Liver (tissue), 9 donors: ENCODE measurements around the gene KAZN. TPM values are rescaled to one million over a fixed set of nuclear protein-coding genes. Genes with fewer than 3 reads are reported as not detected.

Experiments used
- DNase-seq: peaks from one replicate; pipeline ENCODE4 v3.0.0-alpha.2; 2017; ENCODE audit warnings: low spot score
- H3K27ac ChIP-seq, 2 donors: one replicate each; pipeline ENCODE4 v1.7.0; 2013; ENCODE audit warnings: inconsistent platforms in 2 of 2, low read length in 2 of 2, control low read depth in 1 of 2, low read depth in 1 of 2, mild to moderate bottlenecking in 1 of 2
- H3K27me3 ChIP-seq, 4 donors: one replicate each; pipeline versions ENCODE4 v1.6.1 to v1.7.0; 2013; ENCODE audit warnings: low read length in 3 of 4, inconsistent platforms in 1 of 4, mild to moderate bottlenecking in 1 of 4, moderate library complexity in 1 of 4; ENCODE audit not compliant: control insufficient read depth in 4 of 4, insufficient read depth in 4 of 4
- H3K36me3 ChIP-seq, 4 donors: one replicate each; pipeline versions ENCODE4 v1.6.1 to v1.7.0; 2013; ENCODE audit warnings: low read length in 3 of 4, mild to moderate bottlenecking in 3 of 4, low read depth in 1 of 4, moderate library complexity in 1 of 4; ENCODE audit not compliant: control insufficient read depth in 4 of 4, insufficient read depth in 3 of 4
- H3K4me1 ChIP-seq, 4 donors: one replicate each; pipeline versions ENCODE4 v1.6.1 to v1.7.0; 2013; ENCODE audit warnings: low read length in 3 of 4, mild to moderate bottlenecking in 3 of 4, moderate library complexity in 1 of 4; ENCODE audit not compliant: control insufficient read depth in 4 of 4, insufficient read depth in 4 of 4
- H3K4me3 ChIP-seq, 3 donors: one replicate each; pipeline versions ENCODE4 v1.6.1 to v1.7.0; 2013; ENCODE audit warnings: low read length in 3 of 3, control low read depth in 1 of 3, low read depth in 1 of 3, mild to moderate bottlenecking in 1 of 3
- H3K9ac ChIP-seq, 2 donors: one replicate each; pipeline ENCODE4 v1.7.0; 2013; ENCODE audit warnings: low read length in 2 of 2, mild to moderate bottlenecking in 2 of 2, moderate library complexity in 2 of 2, control low read depth in 1 of 2, low read depth in 1 of 2
- H3K9me3 ChIP-seq, 4 donors: one replicate each; pipeline versions ENCODE4 v1.6.1 to v1.7.0; 2013; ENCODE audit warnings: low read length in 3 of 4; ENCODE audit not compliant: control insufficient read depth in 4 of 4
- ATF3 ChIP-seq: IDR thresholded peaks from 2 replicates; pipeline ENCODE4 v1.6.1; 2016; ENCODE audit warnings: antibody characterized with exemption
- EGR1 ChIP-seq, 2 donors: IDR thresholded peaks; 2 replicates each; pipeline ENCODE4 v1.6.1; 2016 to 2018; ENCODE audit warnings: antibody characterized with exemption in 2 of 2, low read depth in 2 of 2
- FOXA1 ChIP-seq: IDR thresholded peaks from 2 replicates; pipeline ENCODE4 v1.6.1; 2016; ENCODE audit warnings: antibody characterized with exemption
- FOXA2 ChIP-seq: IDR thresholded peaks from 2 replicates; pipeline ENCODE4 v1.6.1; 2016; ENCODE audit warnings: antibody characterized with exemption
- GABPA ChIP-seq, 2 donors: IDR thresholded peaks in 1 of 2; conservative IDR thresholded peaks in 1 of 2; 2 replicates each; pipeline ENCODE4 v1.6.1; 2016; ENCODE audit warnings: antibody characterized with exemption in 2 of 2, mild to moderate bottlenecking in 1 of 2, moderate library complexity in 1 of 2
- HNF4A ChIP-seq, 2 donors: conservative IDR thresholded peaks; 2 replicates each; pipeline ENCODE4 v1.6.1; 2016; ENCODE audit warnings: antibody characterized with exemption in 2 of 2, mild to moderate bottlenecking in 2 of 2
- HNF4G ChIP-seq: IDR thresholded peaks from 2 replicates; pipeline ENCODE4 v1.6.1; 2016; ENCODE audit warnings: antibody characterized with exemption
- MAX ChIP-seq: IDR thresholded peaks from 2 replicates; pipeline ENCODE4 v1.6.1; 2016; ENCODE audit warnings: antibody characterized with exemption
- NR2F2 ChIP-seq: IDR thresholded peaks from 2 replicates; pipeline ENCODE4 v1.6.1; 2016; ENCODE audit warnings: antibody characterized with exemption
- RAD21 ChIP-seq, 2 donors: IDR thresholded peaks; 2 replicates each; pipeline ENCODE4 v1.6.1; 2016; ENCODE audit warnings: antibody characterized with exemption in 2 of 2, mild to moderate bottlenecking in 2 of 2
- RXRA ChIP-seq, 2 donors: IDR thresholded peaks; 2 replicates each; pipeline ENCODE4 v1.6.1; 2017 to 2018; ENCODE audit warnings: antibody characterized with exemption in 2 of 2, mild to moderate bottlenecking in 1 of 2
- SP1 ChIP-seq: IDR thresholded peaks from 2 replicates; pipeline ENCODE4 v1.6.1; 2018; ENCODE audit warnings: antibody characterized with exemption, mild to moderate bottlenecking
- TAF1 ChIP-seq: conservative IDR thresholded peaks from 2 replicates; pipeline ENCODE4 v1.6.1; 2016; ENCODE audit warnings: antibody characterized with exemption, mild to moderate bottlenecking
- YY1 ChIP-seq: IDR thresholded peaks from 2 replicates; pipeline ENCODE4 v1.6.1; 2016; ENCODE audit warnings: antibody characterized with exemption, mild to moderate bottlenecking
- WGBS: extraction: QIAGEN DNeasy Blood & Tissue Kit; methylation state at CpG from one replicate; pipeline ENCODE4 v1.1.7; 2013; 5-methylcytosine and 5-hydroxymethylcytosine counted together
- polyA plus RNA-seq, 2 donors: library from polyadenylated mRNA; stranded (reverse) in 1 of 2; unstranded in 1 of 2; fragments of 200-250 nt in 1 of 2; fragments of >200 nt in 1 of 2; fragmentation: Nextera tagmentation in 1 of 2; extraction: Ambion mirVana in 1 of 2; gene quantifications; one replicate each; pipeline versions ENCODE4 v1.2.1 to v1.2.3, GENCODE V29; 2013 to 2015
- total RNA-seq, 2 donors: library from RNA; depleted of rRNA; stranded (reverse); fragments of >200 nt; gene quantifications; one replicate each; pipeline ENCODE4 v1.2.3, GENCODE V29; 2014
- TF ChIP-seq, protein P1 (sequence below): IDR thresholded peaks from 2 replicates; pipeline ENCODE4 v1.6.1; 2016; ENCODE audit warnings: antibody characterized with exemption, mild to moderate bottlenecking
- TF ChIP-seq, protein P2 (sequence below): fragments of 150-350 bp; IDR thresholded peaks from 2 replicates; pipeline ENCODE4 v1.5.1; 2017; ENCODE audit warnings: improper control_type of control experiment, low read depth, low read length; ENCODE audit not compliant: missing input control
- donor health status: healthy.
- donor health status: healthy.
- donor health status: healthy.
- donor health status: healthy.
- donor health status: healthy.

The KAZN gene
- total and polyA plus RNA-seq, 4 donors = 1.9 to 6.9 (median 2.4) TPM

GRCh38 chr1:14993414-14993813 lies 394.9 kb downstream of the KAZN start (continued):
- TF ChIP-seq EGR1 (IDR thresholded peaks at IDR 0.05; ENCODE audit: low read depth in 2 of 2) (no peak), HNF4G (no peak), NR2F2 (no peak)

- H3K4me1 ChIP-seq = peaks cover 0 to 9% (median under 1%) of the 10 kb centered on the region in 4 donors
Observed at GRCh38 chr1:14994148-14994547, 395.7 kb downstream of the KAZN start.

DNA sequence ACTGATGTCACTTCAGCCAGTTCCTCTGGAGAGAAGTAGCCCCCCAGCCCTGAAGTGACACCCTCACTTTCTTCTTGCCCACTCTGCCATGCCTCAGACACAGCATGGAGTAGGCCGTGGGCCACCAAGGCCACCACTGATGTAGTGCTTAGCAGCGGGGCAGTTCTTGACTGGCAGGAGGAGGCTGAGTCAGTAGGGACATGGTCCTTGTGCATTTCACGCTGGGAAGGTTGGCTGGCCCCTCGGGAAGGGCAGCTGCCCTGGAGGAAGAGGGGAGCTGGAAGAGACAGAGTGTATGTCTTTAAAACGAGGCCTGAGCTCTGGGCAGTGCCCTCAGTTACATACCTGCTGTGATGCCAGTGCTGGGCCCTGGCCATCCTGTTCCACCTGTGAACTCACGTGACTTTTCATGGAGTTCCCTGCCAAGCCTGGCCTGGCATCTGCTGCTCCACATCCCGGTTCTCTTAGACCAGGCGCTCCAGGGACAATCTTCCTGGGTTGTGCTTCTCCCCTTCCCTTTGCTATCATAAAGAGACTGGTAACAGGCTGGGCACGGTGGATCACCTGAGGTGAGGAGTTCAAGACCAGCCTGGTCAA lies 396.5 kb downstream of the KAZN start:
- no peaks in the 10 kb centered on the region for H3K36me3 ChIP-seq
- no peaks in the 10 kb centered on the region for H3K9me3 ChIP-seq
- DNase-seq = no peak
- peaks cover 0 to 3% (median 0%) of the 10 kb centered on the region in 4 donors for H3K27me3 ChIP-seq
- peak overlapping the region in 1 of 2 donors; percentile 27 for H3K27ac ChIP-seq
- H3K9ac ChIP-seq = no peak overlapping the region
- WGBS = 68% methylated on average over 9 of the region's 9 CpGs
- H3K4me1 ChIP-seq = peaks cover 0 to 9% (median under 1%) of the 10 kb centered on the region in 4 donors
- H3K4me3 ChIP-seq = no peak overlapping the region
- TF ChIP-seq ATF3 (no peak), FOXA2 (no peak), MAX (no peak), RAD21 (IDR thresholded peaks at IDR 0.05) (no peak), NR2F2 (no peak), EGR1 (IDR thresholded peaks at IDR 0.05; ENCODE audit: low read depth in 2 of 2) (no peak), GABPA (IDR thresholded peaks at IDR 0.05 in 1 of 2, conservative IDR thresholded peaks at IDR 0.05 in 1 of 2) (no peak), HNF4A (conservative IDR thresholded peaks at IDR 0.05) (no peak), TAF1 (no peak), HNF4G (no peak), YY1 (no peak), FOXA1 (no peak), RXRA (IDR thresholded peaks at IDR 0.05) (no peak), SP1 (no peak)
- TF ChIP-seq, protein P1, sequence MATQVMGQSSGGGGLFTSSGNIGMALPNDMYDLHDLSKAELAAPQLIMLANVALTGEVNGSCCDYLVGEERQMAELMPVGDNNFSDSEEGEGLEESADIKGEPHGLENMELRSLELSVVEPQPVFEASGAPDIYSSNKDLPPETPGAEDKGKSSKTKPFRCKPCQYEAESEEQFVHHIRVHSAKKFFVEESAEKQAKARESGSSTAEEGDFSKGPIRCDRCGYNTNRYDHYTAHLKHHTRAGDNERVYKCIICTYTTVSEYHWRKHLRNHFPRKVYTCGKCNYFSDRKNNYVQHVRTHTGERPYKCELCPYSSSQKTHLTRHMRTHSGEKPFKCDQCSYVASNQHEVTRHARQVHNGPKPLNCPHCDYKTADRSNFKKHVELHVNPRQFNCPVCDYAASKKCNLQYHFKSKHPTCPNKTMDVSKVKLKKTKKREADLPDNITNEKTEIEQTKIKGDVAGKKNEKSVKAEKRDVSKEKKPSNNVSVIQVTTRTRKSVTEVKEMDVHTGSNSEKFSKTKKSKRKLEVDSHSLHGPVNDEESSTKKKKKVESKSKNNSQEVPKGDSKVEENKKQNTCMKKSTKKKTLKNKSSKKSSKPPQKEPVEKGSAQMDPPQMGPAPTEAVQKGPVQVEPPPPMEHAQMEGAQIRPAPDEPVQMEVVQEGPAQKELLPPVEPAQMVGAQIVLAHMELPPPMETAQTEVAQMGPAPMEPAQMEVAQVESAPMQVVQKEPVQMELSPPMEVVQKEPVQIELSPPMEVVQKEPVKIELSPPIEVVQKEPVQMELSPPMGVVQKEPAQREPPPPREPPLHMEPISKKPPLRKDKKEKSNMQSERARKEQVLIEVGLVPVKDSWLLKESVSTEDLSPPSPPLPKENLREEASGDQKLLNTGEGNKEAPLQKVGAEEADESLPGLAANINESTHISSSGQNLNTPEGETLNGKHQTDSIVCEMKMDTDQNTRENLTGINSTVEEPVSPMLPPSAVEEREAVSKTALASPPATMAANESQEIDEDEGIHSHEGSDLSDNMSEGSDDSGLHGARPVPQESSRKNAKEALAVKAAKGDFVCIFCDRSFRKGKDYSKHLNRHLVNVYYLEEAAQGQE = no peak
- TF ChIP-seq, protein P2, sequence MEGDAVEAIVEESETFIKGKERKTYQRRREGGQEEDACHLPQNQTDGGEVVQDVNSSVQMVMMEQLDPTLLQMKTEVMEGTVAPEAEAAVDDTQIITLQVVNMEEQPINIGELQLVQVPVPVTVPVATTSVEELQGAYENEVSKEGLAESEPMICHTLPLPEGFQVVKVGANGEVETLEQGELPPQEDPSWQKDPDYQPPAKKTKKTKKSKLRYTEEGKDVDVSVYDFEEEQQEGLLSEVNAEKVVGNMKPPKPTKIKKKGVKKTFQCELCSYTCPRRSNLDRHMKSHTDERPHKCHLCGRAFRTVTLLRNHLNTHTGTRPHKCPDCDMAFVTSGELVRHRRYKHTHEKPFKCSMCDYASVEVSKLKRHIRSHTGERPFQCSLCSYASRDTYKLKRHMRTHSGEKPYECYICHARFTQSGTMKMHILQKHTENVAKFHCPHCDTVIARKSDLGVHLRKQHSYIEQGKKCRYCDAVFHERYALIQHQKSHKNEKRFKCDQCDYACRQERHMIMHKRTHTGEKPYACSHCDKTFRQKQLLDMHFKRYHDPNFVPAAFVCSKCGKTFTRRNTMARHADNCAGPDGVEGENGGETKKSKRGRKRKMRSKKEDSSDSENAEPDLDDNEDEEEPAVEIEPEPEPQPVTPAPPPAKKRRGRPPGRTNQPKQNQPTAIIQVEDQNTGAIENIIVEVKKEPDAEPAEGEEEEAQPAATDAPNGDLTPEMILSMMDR = no peak

More at GRCh38 chr1:14994148-14994547, 395.7 kb downstream of the KAZN start:
- Histone ChIP-seq H3K27me3 (peaks cover 0 to 3% (median 0%) of the 10 kb centered on the region in 4 donors), H3K9me3 (no peaks in the 10 kb centered on the region), H3K27ac (no peak overlapping the region), H3K9ac (no peak overlapping the region), H3K36me3 (no peaks in the 10 kb centered on the region), H3K4me3 (no peak overlapping the region)
- TF ChIP-seq GABPA (IDR thresholded peaks at IDR 0.05 in 1 of 2, conservative IDR thresholded peaks at IDR 0.05 in 1 of 2) (no peak), TAF1 (no peak), NR2F2 (no peak), SP1 (no peak), RAD21 (IDR thresholded peaks at IDR 0.05) (no peak)
- TF ChIP-seq, protein P1 = no peak
- no peak for DNase-seq
- 72% methylated on average over 7 of the region's 7 CpGs for WGBS
